Activated CD4-positive, alpha-beta T cell treated with anti-CD3 and anti-CD28 coated beads, Interleukin-2, Interleukin-6, amounts not matched to agents 100 ng/mL and 50 ng/mL, durations not matched to agents 16 hours and 8 hours (primary cell): ENCODE results near the gene PPDPF.
A peak's percentile ranks its signal among the peaks of the same experiment; 100 is the strongest.

Experiments used
- DNase-seq: peaks from one replicate; pipeline ENCODE4 v3.0.0-alpha.2; 2020

PPDPF gene

GRCh38 chr20:63487781-63488241, 32.8 kb upstream of the PPDPF start:
- no peak for DNase-seq

GRCh38 chr20:63488315-63489251, 32.0 kb upstream of the PPDPF start:
- DNase-seq = no peak

- DNase-seq = no peak
Observed at GRCh38 chr20:63490416-63490815, 30.1 kb upstream of the PPDPF start.

GRCh38 chr20:63491078-63491477, 29.5 kb upstream of the PPDPF start:
- DNase-seq = no peak

- DNase-seq = no peak
Observed at GRCh38 chr20:63491635-63492230, 28.8 kb upstream of the PPDPF start.

- no peak for DNase-seq
Observed at GRCh38 chr20:63492518-63492917, 28.0 kb upstream of the PPDPF start.

GRCh38 chr20:63492982-63493381, 27.6 kb upstream of the PPDPF start:
- no peak for DNase-seq

- no peak for DNase-seq
Observed at GRCh38 chr20:63493563-63494020, 27.0 kb upstream of the PPDPF start.

GRCh38 chr20:63494084-63494419, 26.5 kb upstream of the PPDPF start:
- DNase-seq = no peak

GRCh38 chr20:63494420-63495166, 26.0 kb upstream of the PPDPF start:
- DNase-seq = no peak

- DNase-seq = no peak
Observed at GRCh38 chr20:63495167-63495720, 25.3 kb upstream of the PPDPF start.

- DNase-seq = peak; percentile 77
Observed at GRCh38 chr20:63495741-63496595, 24.6 kb upstream of the PPDPF start.

GRCh38 chr20:63496596-63497120, 23.9 kb upstream of the PPDPF start:
- DNase-seq = no peak

- no peak for DNase-seq
Observed at GRCh38 chr20:63497138-63497945, 23.2 kb upstream of the PPDPF start.

GRCh38 chr20:63497946-63498935, 22.3 kb upstream of the PPDPF start:
- DNase-seq = no peak

- no peak for DNase-seq
Observed at GRCh38 chr20:63498960-63499337, 21.6 kb upstream of the PPDPF start, which contains the start of gene EEF1A2. TSS of gene EEF1A2 (minus strand) at chr20:63499083. CDS start at chr20:63497763, 1,320 bp downstream.

- no peak for DNase-seq
Observed at GRCh38 chr20:63499338-63499969, 21.1 kb upstream of the PPDPF start.

- no peak for DNase-seq
Observed at GRCh38 chr20:63500151-63500901, 20.2 kb upstream of the PPDPF start.
